A549 (cell line): ENCODE data around the gene TTN.

Source experiments
- CEBPB ChIP-seq, 2 experiments: fragments of >200 bp in 1 of 2; sonication (Bioruptor Twin) in 1 of 2; formaldehyde crosslinking in 1 of 2; IDR thresholded peaks; 2 replicates each; pipeline ENCODE4 v1.6.1; 2012 to 2016
- TF ChIP-seq, protein P1 (sequence below): fragments of >200 bp; sonication (Bioruptor Twin); formaldehyde crosslinking; IDR thresholded peaks from 3 replicates; pipeline ENCODE4 v1.5.1; 2016

DNA sequence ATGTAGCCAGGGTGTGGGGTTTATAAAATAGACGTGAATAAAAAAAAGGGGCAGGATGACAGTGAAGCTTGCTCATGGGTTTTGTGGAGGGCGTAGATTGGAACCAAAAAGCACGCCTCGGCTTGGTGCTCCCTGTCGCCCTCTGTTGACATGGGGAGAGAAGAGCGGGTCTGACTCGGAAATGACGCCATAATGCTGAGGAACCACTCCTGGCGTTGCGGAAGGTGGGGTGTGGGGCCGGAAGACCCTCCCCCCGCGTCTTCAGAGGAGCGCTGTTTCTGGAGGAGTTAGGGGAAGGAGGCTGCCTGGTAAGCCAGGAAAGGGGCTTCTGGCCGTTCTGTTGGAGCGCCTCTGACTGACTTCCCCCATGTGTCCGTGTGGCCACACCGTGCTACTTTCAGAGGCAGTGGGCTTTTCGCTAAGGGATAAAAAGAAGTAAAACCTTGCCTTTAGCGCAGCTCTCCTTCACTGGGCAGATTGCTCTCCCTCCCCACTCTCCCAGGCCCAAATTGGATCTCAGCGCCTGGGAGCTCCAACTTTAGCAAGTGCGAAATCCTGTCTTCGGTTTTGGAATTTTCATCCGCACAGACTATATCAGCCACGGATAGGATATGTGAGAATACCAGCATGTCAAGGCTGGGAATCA, 284.1 kb downstream of the TTN start:
- TF ChIP-seq, protein P1, sequence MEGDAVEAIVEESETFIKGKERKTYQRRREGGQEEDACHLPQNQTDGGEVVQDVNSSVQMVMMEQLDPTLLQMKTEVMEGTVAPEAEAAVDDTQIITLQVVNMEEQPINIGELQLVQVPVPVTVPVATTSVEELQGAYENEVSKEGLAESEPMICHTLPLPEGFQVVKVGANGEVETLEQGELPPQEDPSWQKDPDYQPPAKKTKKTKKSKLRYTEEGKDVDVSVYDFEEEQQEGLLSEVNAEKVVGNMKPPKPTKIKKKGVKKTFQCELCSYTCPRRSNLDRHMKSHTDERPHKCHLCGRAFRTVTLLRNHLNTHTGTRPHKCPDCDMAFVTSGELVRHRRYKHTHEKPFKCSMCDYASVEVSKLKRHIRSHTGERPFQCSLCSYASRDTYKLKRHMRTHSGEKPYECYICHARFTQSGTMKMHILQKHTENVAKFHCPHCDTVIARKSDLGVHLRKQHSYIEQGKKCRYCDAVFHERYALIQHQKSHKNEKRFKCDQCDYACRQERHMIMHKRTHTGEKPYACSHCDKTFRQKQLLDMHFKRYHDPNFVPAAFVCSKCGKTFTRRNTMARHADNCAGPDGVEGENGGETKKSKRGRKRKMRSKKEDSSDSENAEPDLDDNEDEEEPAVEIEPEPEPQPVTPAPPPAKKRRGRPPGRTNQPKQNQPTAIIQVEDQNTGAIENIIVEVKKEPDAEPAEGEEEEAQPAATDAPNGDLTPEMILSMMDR = peak; percentile 59
- no peak for TF ChIP-seq CEBPB (IDR thresholded peaks at IDR 0.05)
